Caco-2 (cell line): Measurements from ENCODE around the gene MSMB. TPM values are rescaled to one million over a fixed set of nuclear protein-coding genes. Genes with fewer than 3 reads are reported as not detected.

Source experiments
- BruUV-seq: library from RNA; stranded (reverse); fragments of 400-500 nt; replicated peaks from 2 replicates; lab custom pipeline; 2021; lab: Mats Ljungman, UMichigan
- CTCF ChIA-PET: fragments of 300-600 bp; sonication (Branson Sonifier 250); formaldehyde crosslinking; loops from one replicate; lab custom pipeline; 2022; ENCODE audit warnings: antibody characterized with exemption; lab: Charles Lee
- POLR2A ChIA-PET: fragments of 300-600 bp; sonication (Branson Sonifier 250); formaldehyde crosslinking; loops from one replicate; lab custom pipeline; 2022; ENCODE audit warnings: antibody characterized with exemption; lab: Charles Lee
- DNase-seq, 2 experiments: peaks; one replicate each; pipeline versions ENCODE4 v3.0.0 to v3.0.0-alpha.2; 2020 to 2022
- H3K27me3 ChIP-seq: replicated peaks from 2 replicates; pipeline ENCODE4 v1.6.0; 2011; ENCODE audit warnings: low read length; ENCODE audit not compliant: control insufficient read depth, insufficient read depth
- H3K36me3 ChIP-seq: 2 replicates; pipeline ENCODE4 v1.5.1; 2011; ENCODE audit warnings: low read length; ENCODE audit not compliant: control insufficient read depth, insufficient read depth
- H3K4me1 ChIP-seq: fragments of 250-450 bp; sonication (Bioruptor Pico); 2 replicates; pipeline ENCODE4 v1.5.1; 2020; ENCODE audit warnings: mild to moderate bottlenecking
- H3K4me3 ChIP-seq: 2 replicates; pipeline ENCODE4 v1.5.1; 2011; ENCODE audit warnings: low read depth, mild to moderate bottlenecking, control low read depth, low read length
- H3K9me3 ChIP-seq: fragments of 250-450 bp; sonication (Bioruptor Pico); 2 replicates; pipeline ENCODE4 v1.5.1; 2020; ENCODE audit warnings: mild to moderate bottlenecking, moderate library complexity
- H3K27ac Mint-ChIP-seq: one replicate; pipeline ENCODE4 v1.8.0; 2022; ENCODE audit warnings: mixed read lengths; ENCODE audit not compliant: unreplicated experiment
- H3K27me3 Mint-ChIP-seq: one replicate; pipeline ENCODE4 v1.8.0; 2022; ENCODE audit warnings: mixed read lengths; ENCODE audit not compliant: insufficient read depth, unreplicated experiment
- H3K36me3 Mint-ChIP-seq: one replicate; pipeline ENCODE4 v1.8.0; 2022; ENCODE audit warnings: mild to moderate bottlenecking, mixed read lengths; ENCODE audit not compliant: insufficient read depth, unreplicated experiment
- H3K4me1 Mint-ChIP-seq: one replicate; pipeline ENCODE4 v1.8.0; 2022; ENCODE audit warnings: low read depth, mixed read lengths; ENCODE audit not compliant: unreplicated experiment
- H3K4me3 Mint-ChIP-seq: one replicate; pipeline ENCODE4 v1.8.0; 2022; ENCODE audit warnings: mild to moderate bottlenecking, moderate library complexity, mixed read lengths; ENCODE audit not compliant: unreplicated experiment
- H3K9me3 Mint-ChIP-seq: one replicate; pipeline ENCODE4 v1.8.0; 2022; ENCODE audit warnings: mixed read lengths; ENCODE audit not compliant: unreplicated experiment
- intact Hi-C: fragments of 100-400 bp; cut with micrococcal nuclease; formaldehyde crosslinking; loops from one replicate; pipeline ENCODE4 v1.10.0; 2022; ENCODE audit not compliant: unreplicated experiment
- total RNA-seq: library from RNA; stranded (reverse); gene quantifications from 2 replicates; pipeline ENCODE4 v1.2.3, GENCODE V29; 2022
- TF ChIP-seq, protein P1 (sequence below), 2 experiments: fragments of 200-600 bp in 1 of 2; IDR thresholded peaks; 1 replicate in 1 of 2; 2 replicates in 1 of 2; pipeline versions ENCODE4 v1.5.1 to v1.8.0; 2011 to 2022; ENCODE audit warnings: antibody characterized with exemption in 1 of 2, control low read depth in 1 of 2, inconsistent platforms in 1 of 2, low read depth in 1 of 2, low read length in 1 of 2, mild to moderate bottlenecking in 1 of 2, moderate library complexity in 1 of 2; ENCODE audit not compliant: insufficient read depth in 1 of 2, severe bottlenecking in 1 of 2, unreplicated experiment in 1 of 2

The MSMB gene
- total RNA-seq, 1 experiment from 2014 or later, result 0.84 TPM

GRCh38 chr10:46012746-46013145, 33.3 kb downstream of the MSMB start:
- DNase-seq, result no peak
- Histone ChIP-seq H3K4me1 (peaks cover 11% of the 10 kb centered on the region; the same call in 1 of the 2 replicates), H3K4me3 (no peak overlapping the region), H3K36me3 (0 out of 2 replicates have a peak, but pooled peaks cover 2% of the 10 kb centered on the region), H3K9me3 (no peaks in the 10 kb centered on the region), H3K27me3 (no peaks in the 10 kb centered on the region)
- BruUV-seq, result no TSS peak
- peaks cover 7% of the 10 kb centered on the region for H3K4me1 Mint-ChIP-seq
- intact Hi-C loops, result no loop called here
- peaks cover 88% of the 10 kb centered on the region for H3K36me3 Mint-ChIP-seq
- ChIA-PET POLR2A (no interaction called here), CTCF (no interaction called here)
- TF ChIP-seq, protein P1, sequence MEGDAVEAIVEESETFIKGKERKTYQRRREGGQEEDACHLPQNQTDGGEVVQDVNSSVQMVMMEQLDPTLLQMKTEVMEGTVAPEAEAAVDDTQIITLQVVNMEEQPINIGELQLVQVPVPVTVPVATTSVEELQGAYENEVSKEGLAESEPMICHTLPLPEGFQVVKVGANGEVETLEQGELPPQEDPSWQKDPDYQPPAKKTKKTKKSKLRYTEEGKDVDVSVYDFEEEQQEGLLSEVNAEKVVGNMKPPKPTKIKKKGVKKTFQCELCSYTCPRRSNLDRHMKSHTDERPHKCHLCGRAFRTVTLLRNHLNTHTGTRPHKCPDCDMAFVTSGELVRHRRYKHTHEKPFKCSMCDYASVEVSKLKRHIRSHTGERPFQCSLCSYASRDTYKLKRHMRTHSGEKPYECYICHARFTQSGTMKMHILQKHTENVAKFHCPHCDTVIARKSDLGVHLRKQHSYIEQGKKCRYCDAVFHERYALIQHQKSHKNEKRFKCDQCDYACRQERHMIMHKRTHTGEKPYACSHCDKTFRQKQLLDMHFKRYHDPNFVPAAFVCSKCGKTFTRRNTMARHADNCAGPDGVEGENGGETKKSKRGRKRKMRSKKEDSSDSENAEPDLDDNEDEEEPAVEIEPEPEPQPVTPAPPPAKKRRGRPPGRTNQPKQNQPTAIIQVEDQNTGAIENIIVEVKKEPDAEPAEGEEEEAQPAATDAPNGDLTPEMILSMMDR (IDR thresholded peaks at IDR 0.05; ENCODE audit: insufficient read depth in 1 of 2, low read depth in 1 of 2, low read length in 1 of 2, severe bottlenecking in 1 of 2, unreplicated experiment in 1 of 2), result no peak
- H3K9me3 Mint-ChIP-seq, result no peaks in the 10 kb centered on the region
- H3K27ac Mint-ChIP-seq, result no peak overlapping the region
- no peak overlapping the region for H3K4me3 Mint-ChIP-seq
- H3K27me3 Mint-ChIP-seq, result no peaks in the 10 kb centered on the region

DNA sequence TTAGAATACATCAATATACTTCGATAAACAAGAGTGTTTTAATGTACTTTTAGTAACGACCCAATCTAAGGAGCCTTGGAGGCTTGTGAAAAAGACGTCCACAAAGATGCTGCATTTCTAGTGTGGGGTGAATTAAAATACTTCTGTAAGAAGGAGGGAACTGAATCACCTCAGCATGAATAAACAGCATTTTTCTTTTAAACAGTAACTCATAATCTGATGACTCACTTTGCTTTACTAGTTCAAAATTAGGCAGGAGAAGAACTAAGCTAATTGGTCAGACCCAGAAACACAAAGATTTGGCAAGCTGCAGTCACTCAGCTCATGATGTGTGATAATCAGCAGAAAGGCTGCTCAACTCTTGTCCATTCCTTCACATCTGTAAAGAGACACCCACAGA, 39.9 kb downstream of the MSMB start:
- TF ChIP-seq, protein P1 (IDR thresholded peaks at IDR 0.05; ENCODE audit: insufficient read depth in 1 of 2, low read depth in 1 of 2, low read length in 1 of 2, severe bottlenecking in 1 of 2, unreplicated experiment in 1 of 2), result no peak
- intact Hi-C loops, result no loop called here

DNA sequence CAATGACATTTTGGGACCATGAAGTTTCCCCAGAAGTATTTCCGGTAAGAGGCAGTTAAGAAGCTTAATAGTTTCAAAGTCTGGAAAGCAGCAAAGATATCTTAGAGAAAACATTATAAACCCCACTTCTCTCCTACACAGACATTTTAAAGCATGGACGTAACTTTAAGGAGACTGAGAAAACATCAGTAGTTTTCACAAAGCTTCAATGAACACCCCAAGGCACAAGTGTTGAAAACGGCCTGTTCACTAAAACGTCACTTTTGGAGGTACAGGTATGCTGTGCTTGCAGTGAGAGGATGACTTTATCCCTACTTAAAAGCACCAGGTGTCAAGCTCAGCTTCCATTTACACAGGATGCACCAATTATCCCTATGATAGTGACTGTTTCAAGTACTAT, 40.7 kb downstream of the MSMB start:
- H3K4me1 Mint-ChIP-seq, result peaks cover 12% of the 10 kb centered on the region
- no peak overlapping the region for H3K4me3 Mint-ChIP-seq
- intact Hi-C loops, result no loop called here
- H3K36me3 ChIP-seq, result peaks cover 6% of the 10 kb centered on the region; the same call in 1 of the 2 replicates
- H3K36me3 Mint-ChIP-seq, result peaks cover 96% of the 10 kb centered on the region
- POLR2A ChIA-PET, result no interaction called here
- H3K9me3 ChIP-seq, result no peaks in the 10 kb centered on the region
- H3K27me3 ChIP-seq, result no peaks in the 10 kb centered on the region
- CTCF ChIA-PET, result interaction anchor here (0.8 kb wide), 1 partner anchor 24 kb away, joined by 3 read pairs; no protein-coding TSS in a partner anchor
- H3K4me1 ChIP-seq, result peaks cover 13% of the 10 kb centered on the region
- DNase-seq, result no peak
- peaks cover 11% of the 10 kb centered on the region for H3K9me3 Mint-ChIP-seq
- H3K4me3 ChIP-seq, result no peak overlapping the region
- no peaks in the 10 kb centered on the region for H3K27me3 Mint-ChIP-seq
- BruUV-seq, result TSS peak; percentile 46
- TF ChIP-seq, protein P1 (IDR thresholded peaks at IDR 0.05; ENCODE audit: insufficient read depth in 1 of 2, low read depth in 1 of 2, low read length in 1 of 2, severe bottlenecking in 1 of 2, unreplicated experiment in 1 of 2), result no peak
- H3K27ac Mint-ChIP-seq, result no peak overlapping the region

More for the DNA sequence above, 39.9 kb downstream of the MSMB start:
- no peak overlapping the region for H3K4me3 ChIP-seq
- Mint-ChIP-seq H3K9me3 (peaks cover 11% of the 10 kb centered on the region), H3K4me3 (no peak overlapping the region), H3K27ac (no peak overlapping the region), H3K4me1 (peaks cover 12% of the 10 kb centered on the region), H3K36me3 (peaks cover 97% of the 10 kb centered on the region), H3K27me3 (no peaks in the 10 kb centered on the region)
- H3K4me1 ChIP-seq, result peaks cover 8% of the 10 kb centered on the region
- BruUV-seq, result no TSS peak
- no peaks in the 10 kb centered on the region for H3K27me3 ChIP-seq
- no peak for DNase-seq
- ChIA-PET CTCF (interaction anchor here (1.0 kb wide), 1 partner anchor 17 kb away, joined by 4 read pairs; no protein-coding TSS in a partner anchor), POLR2A (no interaction called here)
- H3K9me3 ChIP-seq, result no peaks in the 10 kb centered on the region
- peaks cover 6% of the 10 kb centered on the region; the same call in 1 of the 2 replicates for H3K36me3 ChIP-seq
